OCI-LY3 (cell line): ENCODE results near the gene CTSO.

Experiments
- CTCF ChIP-seq: fragments of 200-600, 300-600 bp; sonication (generic); IDR thresholded peaks from 2 replicates; pipeline ENCODE4 v1.5.1; 2014; ENCODE audit warnings: antibody characterized with exemption, low read length, low read depth
- EZH2phosphoT487 ChIP-seq: fragments of 200-600 bp; shearing (Covaris generic); IDR thresholded peaks from 2 replicates; pipeline ENCODE4 v1.6.1; 2018; ENCODE audit warnings: antibody characterized with exemption, mixed run types, low read depth

GRCh38 chr4:155950461-155950860 lies 3.2 kb downstream of the CTSO start:
- TF ChIP-seq CTCF (no peak), EZH2phosphoT487 (no peak)
